HL-60/S4 treated with phorbol 12-myristate 13-acetate at 8.2 ng/mL for 4 days and 3 days (cell line): Measurements from ENCODE around the gene LYRM4.
"Not testable (repeated sequence)": the region's sequence is repeated elsewhere in the genome, so short reads cannot be mapped to it uniquely, and the experiment has no call there.

Experiments used
- in situ Hi-C: fragments of 300-500 bp; cut with MboI; formaldehyde crosslinking; loops from 2 replicates; pipeline ENCODE4 v1.15.0; 2022; ENCODE audit warnings: low sequenced_read_pairs

The LYRM4 gene

GRCh38 chr6:5124526-5124925, 136.2 kb downstream of the LYRM4 start:
- in situ Hi-C loops = no loop called here

- in situ Hi-C loops = no loop called here
Measured at GRCh38 chr6:5123296-5124143, 137.2 kb downstream of the LYRM4 start.

- in situ Hi-C loops = no loop called here
Measured at GRCh38 chr6:5122504-5123112, 138.1 kb downstream of the LYRM4 start.

GRCh38 chr6:5121956-5122355, 138.8 kb downstream of the LYRM4 start:
- in situ Hi-C loops = no loop called here

GRCh38 chr6:5121479-5121878, 139.3 kb downstream of the LYRM4 start:
- in situ Hi-C loops = no loop called here

- in situ Hi-C loops = not testable (repeated sequence)
Measured at GRCh38 chr6:5120543-5120942, 140.2 kb downstream of the LYRM4 start.

GRCh38 chr6:5120011-5120410, 140.7 kb downstream of the LYRM4 start:
- in situ Hi-C loops = no loop called here

GRCh38 chr6:5119090-5119951, 141.4 kb downstream of the LYRM4 start:
- in situ Hi-C loops = no loop called here

GRCh38 chr6:5116243-5116991, 144.3 kb downstream of the LYRM4 start:
- in situ Hi-C loops = no loop called here

- in situ Hi-C loops = no loop called here
Measured at GRCh38 chr6:5115168-5115567, 145.6 kb downstream of the LYRM4 start.

GRCh38 chr6:5113096-5113495, 147.7 kb downstream of the LYRM4 start:
- in situ Hi-C loops = no loop called here

GRCh38 chr6:5112066-5112799, 148.5 kb downstream of the LYRM4 start:
- in situ Hi-C loops = no loop called here

- in situ Hi-C loops = no loop called here
Measured at GRCh38 chr6:5111626-5112025, 149.1 kb downstream of the LYRM4 start.

- in situ Hi-C loops = no loop called here
Measured at GRCh38 chr6:5110246-5110645, 150.5 kb downstream of the LYRM4 start.

- in situ Hi-C loops = no loop called here
Measured at GRCh38 chr6:5109436-5109835, 151.3 kb downstream of the LYRM4 start.

- in situ Hi-C loops = no loop called here
Measured at GRCh38 chr6:5108536-5109150, 152.1 kb downstream of the LYRM4 start.

- in situ Hi-C loops = no loop called here
Measured at GRCh38 chr6:5108068-5108467, 152.7 kb downstream of the LYRM4 start.

- in situ Hi-C loops = no loop called here
Measured at GRCh38 chr6:5107341-5107740, 153.4 kb downstream of the LYRM4 start.

- in situ Hi-C loops = no loop called here
Measured at GRCh38 chr6:5105146-5105545, 155.6 kb downstream of the LYRM4 start.

- in situ Hi-C loops = no loop called here
Measured at GRCh38 chr6:5104667-5105066, 156.1 kb downstream of the LYRM4 start.
